ENCODE measurements around the gene GPSM1.

DNA sequence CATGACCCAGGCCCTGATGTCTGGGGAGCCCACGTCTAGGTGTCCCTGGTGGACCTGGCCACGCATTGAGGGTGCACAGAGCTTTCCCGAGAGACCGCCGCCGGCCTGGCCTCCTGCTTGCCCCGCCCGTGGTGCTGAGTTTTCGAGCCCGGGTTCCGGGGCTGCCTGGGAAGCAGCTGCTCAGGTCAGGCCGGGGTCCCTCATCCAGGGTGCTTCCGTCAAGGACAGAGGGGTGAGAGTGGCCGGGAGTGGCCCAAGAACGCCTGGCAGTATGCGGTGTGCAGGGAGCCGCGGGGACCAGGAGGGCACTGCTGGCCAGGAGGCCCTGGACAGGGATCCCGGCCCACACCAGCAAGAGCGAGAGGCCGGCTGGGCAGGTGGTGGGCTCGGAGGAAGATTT, 43.0 kb upstream of the GPSM1 start:
- TF ChIP-seq, protein P1, sequence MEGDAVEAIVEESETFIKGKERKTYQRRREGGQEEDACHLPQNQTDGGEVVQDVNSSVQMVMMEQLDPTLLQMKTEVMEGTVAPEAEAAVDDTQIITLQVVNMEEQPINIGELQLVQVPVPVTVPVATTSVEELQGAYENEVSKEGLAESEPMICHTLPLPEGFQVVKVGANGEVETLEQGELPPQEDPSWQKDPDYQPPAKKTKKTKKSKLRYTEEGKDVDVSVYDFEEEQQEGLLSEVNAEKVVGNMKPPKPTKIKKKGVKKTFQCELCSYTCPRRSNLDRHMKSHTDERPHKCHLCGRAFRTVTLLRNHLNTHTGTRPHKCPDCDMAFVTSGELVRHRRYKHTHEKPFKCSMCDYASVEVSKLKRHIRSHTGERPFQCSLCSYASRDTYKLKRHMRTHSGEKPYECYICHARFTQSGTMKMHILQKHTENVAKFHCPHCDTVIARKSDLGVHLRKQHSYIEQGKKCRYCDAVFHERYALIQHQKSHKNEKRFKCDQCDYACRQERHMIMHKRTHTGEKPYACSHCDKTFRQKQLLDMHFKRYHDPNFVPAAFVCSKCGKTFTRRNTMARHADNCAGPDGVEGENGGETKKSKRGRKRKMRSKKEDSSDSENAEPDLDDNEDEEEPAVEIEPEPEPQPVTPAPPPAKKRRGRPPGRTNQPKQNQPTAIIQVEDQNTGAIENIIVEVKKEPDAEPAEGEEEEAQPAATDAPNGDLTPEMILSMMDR (IDR thresholded peaks at IDR 0.05): no peak
- no peak for TF ChIP-seq EZH2 (IDR thresholded peaks at IDR 0.05; ENCODE audit: borderline replicate concordance, insufficient read depth, low read depth, low read length, poor library complexity, severe bottlenecking)

All from B cell (primary cell).